ENCODE results near the gene FBXL14.

Gene FBXL14

DNA sequence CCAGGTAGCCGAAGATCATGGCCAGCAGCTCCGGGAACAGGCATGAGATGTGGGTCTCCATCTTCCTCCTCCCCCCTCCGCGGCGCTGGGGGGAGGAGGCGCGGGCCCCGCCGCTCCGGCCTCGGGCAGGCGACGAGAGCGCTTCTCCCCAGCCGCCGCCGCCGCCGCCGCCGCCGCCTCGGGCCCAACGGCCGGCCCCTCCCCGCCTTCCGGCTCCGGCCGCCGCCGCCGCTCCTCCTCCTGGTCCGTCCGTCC is 448 bp downstream of the FBXL14 start:
- no peak for DNase-seq (ENCODE audit: low read depth in 2 of 2)

DNA sequence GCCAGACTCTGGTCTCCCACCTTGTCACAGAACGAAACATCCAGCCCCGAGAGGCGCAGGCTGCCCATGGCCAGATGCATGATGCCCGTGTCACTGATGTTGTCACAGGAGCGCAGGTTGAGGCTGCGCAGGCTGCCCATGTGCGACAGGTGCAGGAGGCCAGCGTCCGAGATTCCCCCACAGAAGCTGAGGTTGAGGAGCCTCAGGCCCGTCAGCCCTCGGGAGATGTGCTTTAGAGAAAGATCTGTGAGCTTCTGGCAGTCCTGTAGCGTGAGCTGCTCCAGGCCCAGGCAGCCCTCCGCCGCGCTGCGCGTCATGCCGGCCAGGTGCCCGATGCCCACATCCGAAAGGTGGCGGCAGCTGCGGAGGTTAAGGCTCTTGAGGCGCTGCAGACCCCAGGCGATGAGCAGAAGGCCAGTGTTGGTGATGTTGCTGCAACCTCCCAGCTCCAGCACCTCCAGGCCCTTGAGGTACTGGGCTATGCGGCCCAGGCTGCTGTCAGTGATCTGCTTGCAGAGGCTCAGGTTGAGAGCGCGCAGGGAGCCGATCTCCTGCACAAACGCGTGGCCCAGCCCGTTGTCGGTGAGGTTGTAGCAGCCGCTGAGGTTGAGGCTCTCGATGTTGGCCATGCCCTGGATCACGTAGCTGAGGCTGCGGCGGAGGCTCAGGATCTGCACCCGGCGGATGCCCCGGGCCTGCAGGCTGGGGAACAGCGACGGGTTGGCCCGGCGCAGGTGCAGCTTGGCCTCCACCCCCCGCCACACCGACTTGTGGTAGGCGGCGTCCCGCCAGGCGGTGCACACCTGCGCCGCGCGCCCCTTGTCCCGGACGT is 991 bp downstream of the FBXL14 start:
- DNase-seq (ENCODE audit: low read depth in 2 of 2), result no peak

DNA sequence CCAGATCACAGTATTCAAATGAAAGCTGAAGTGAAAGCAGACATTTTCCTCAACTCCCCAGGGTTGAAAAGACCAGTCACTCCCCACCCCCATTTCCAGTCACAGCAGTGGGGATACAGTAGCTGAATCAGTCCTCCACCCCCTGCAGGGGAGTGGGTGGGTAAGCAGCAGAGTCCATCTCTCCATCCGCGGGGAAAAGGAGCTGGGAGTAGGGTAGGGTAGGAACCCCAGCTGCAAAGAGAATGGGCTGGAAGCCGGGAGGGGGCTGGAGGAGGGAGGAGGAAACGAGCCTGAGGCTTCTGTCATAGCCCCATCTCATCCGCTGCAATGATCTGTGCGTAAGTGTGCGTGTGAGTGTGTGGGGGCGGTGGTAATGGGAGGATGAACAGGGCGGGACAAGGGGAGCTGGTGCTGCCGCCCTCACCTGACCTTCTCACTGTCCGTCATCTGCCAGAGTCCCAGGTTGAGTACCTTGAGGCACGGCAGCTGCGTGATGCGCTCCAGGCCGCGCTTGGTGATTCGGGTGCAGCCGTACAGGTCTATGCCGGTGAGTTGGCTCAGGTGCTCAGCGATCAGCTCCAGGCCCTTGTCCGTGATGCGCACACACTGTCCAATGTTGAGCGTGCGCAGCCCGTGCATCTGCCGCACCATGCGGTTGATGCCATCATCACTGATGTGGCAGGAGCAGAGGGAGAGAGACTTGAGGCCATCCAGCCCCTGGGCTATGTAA is 1.8 kb downstream of the FBXL14 start:
- peak in 1 of 2 donors; percentile 48 for DNase-seq (ENCODE audit: low read depth in 2 of 2)

DNA sequence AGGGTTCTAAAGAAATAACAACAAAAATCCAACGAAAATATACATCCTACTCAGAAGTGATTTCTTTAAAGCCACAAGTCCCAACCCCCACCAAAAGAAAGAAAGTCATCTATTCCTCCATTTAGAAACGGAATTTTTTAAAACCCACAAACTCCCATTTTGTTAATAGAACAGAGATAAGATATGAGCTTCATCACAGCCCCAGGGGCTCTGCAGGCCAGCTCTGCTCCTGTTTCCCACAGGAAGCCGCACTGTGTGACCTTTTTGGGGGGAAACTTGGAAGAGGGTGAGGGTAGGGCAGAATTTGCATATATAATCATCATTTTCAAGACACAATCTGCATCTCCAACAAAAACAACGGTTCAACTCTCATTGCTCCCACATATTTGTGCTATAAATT is 2.8 kb downstream of the FBXL14 start:
- DNase-seq (ENCODE audit: low read depth in 2 of 2), result no peak

DNA sequence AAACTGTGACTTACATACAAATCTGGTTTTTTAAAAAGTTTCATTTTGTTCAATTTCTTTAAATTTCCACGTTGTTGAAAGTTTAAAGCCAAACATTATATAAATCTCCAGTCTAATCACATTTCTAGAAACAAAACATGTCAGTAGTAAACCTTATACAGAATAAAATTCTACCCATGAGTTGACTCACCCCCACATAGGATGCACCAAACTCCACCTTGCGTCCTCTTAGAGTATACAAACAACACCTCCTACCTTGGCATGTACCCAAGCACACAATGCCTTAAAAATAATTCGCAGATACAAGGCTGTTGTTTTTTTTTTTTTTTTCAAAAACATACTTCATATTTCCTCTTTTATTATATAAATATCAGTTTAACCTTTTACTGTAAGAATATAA is 3.3 kb downstream of the FBXL14 start:
- DNase-seq (ENCODE audit: low read depth in 2 of 2), result no peak

DNA sequence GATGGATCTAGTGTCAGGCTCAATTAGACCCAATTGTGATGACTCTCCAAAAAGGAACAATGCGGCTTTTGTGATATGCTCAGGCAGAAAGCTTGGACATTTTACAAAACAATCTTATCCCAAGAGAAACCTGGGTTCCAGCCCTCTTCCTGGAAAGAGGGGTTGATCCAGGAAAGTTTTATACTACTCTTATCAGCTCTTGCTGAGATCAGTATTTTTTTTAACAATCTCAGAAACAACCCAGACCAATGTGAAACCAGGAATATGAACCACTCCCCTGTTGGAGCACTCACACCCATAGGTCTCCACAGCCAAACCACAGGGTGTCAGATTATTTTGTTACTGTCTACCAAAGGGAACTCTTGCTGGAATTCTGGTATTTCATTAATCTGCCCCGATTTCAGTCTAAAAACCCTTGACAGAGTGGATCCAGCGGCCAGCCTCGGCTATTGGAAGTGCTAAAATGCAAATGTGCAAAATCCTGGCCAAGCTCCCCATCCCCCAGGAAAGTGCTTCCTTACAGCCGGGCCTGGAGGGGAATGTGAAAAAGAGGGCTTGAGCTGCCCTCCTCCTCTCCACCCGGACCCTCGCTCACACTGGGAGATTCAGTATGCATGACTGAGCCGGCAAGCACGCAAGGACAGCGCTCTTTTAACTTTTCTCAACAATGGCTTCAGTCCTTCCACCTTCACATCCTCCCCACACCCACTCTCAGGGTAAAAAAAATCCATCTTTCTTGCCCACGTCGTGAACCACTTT is 4.0 kb downstream of the FBXL14 start:
- DNase-seq (ENCODE audit: low read depth in 2 of 2), result no peak

DNA sequence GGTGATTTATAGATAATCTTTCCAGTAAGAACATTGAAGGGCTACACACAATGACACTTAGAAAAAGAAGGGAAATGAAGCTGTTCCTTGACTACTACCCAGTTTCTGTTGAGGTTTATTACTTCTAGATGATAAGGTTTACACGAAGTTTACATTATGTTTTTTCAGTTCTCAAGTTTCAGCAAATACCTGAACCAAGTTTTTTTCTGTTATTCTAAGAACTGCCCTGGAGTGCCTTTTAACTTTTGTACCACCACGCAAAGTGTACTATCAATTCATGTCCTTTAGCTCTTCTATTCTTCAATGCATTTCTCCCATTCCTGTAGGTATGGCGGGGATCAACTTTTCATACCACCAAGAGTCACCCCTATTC is 5.8 kb downstream of the FBXL14 start:
- DNase-seq (ENCODE audit: low read depth in 2 of 2), result no peak

DNA sequence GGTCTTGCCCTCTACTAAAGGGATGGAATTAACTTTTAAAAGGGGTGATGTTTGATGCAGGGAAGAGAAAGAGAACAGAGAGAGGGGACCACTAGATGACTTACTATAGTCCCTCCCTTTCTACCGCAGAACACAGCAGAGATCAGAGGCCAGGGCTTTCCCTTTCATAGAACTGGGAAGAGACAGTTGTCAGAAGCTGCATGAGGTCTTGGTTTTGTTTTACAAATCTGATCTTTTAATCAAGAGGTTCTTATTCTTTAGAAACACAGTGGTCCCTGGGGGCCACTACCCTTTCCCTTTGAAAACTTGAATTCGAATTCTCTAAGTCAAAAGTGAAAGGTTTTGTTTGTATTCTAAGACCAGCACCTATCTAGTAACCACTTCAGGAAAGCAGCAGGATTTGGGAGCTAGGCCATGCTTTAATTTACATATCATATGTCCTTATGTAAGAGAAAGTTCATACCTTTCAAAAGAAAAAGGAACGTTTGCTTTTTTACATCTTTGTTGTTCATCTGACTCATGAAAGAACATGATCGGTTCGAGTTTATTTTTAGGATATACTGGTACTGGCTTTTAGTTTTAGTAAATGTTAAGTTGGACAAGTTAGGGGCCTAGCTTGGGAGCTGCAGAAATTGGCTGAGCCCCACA is 6.3 kb downstream of the FBXL14 start:
- DNase-seq (ENCODE audit: low read depth in 2 of 2), result no peak

DNA sequence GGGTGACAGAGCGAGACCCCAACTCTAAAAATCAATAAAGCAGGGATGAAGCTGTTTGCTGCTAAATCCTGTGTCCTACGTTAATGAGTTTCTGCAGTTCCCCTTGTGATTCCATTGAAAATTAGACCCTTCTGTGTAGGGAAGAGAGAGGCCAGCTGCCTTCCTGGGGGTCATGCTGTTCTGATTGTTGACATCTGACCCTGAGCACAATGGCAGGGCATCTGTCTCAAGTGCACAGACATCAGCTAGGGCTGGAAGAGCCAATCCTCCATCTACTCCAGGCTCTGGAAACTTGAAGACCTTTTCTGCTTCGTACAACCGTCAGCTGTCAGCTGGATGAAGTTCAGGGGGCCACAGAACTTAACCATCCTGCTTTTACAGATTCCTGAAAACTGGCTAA is 10.1 kb downstream of the FBXL14 start:
- no peak for DNase-seq (ENCODE audit: low read depth in 2 of 2)

DNA sequence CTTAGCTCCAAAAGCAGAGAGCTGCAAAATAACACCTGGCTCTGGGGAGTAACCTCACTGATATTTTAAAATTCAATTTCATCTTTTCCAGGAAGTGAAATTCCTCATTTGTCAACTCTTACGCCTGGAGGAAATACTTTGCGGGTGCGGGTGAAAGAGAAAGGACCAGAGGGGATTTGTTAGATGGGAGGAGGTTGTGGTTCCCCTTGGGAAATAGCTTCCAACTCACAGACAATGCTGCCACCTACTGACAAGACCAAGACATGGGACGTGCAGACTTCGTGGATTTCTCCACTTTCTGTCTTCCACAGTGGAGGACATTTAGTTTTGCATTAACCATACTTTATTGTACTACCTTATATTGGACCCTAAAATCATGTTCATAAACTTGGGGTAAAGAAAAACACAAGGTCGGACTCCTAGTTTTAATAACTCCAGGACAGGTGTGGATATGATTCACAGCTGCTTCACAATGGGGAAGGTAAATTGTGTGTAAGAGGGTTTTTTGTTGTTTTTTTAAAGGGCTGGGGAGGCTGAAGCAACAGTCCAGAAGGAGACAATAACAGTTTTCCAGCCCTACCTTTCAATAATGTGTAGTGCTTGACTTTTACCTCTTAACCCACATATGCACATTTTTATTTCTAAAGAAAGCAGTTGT is 10.8 kb downstream of the FBXL14 start:
- no peak for DNase-seq (ENCODE audit: low read depth in 2 of 2)

DNA sequence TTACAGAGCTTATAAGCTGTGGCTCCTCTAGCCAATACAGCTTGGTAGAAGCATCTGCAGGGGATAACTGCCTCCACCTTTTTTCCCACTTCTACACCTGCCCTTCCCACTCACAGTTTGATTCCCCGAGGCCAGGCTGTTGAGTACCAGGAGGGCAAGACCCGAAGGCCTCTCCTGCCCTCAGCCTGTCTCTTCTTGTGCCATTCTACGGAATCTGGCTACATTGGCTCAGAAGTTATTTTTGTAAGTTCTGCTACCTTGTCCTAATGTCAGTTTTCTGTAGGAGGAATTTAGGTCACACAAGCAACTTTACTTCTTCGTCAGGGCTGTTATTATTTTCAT is 11.7 kb downstream of the FBXL14 start:
- DNase-seq (ENCODE audit: low read depth in 2 of 2), result no peak

DNA sequence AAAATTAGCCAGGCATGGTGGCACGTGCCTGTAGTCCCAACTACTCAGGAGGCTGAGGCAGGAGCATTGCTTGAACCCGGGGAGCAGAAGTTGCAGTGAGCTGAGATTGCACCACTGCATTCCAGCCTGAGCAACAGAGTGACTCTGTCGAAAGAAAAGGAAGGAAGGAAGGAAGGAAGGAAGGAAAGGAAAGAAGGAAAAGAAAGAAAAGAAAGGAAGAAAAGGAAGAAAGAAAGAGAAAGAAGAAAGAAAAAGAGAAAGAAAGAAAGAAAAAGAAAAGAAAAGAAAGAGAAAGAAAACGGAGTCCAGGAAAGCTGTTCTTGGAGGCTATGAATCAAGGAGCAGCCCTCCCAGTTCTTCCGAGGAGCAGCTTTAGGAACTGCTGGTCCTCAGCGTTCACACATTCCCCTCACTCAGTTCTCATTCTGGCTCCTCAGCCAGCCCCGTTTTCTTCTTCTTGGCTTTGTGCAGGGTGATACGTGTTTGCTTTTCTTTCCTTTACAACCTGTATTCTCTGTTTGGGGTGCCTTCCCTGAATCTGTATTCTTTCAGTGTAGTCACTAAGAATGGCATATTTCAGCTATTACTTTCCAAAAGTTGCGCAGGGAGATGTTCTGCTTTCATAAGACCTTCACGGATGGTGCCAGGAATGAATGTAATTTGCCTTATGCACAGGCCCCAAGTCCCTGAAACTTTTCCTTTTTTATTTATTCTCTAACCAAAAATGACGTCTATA is 12.2 kb downstream of the FBXL14 start:
- no peak for DNase-seq (ENCODE audit: low read depth in 2 of 2)

DNA sequence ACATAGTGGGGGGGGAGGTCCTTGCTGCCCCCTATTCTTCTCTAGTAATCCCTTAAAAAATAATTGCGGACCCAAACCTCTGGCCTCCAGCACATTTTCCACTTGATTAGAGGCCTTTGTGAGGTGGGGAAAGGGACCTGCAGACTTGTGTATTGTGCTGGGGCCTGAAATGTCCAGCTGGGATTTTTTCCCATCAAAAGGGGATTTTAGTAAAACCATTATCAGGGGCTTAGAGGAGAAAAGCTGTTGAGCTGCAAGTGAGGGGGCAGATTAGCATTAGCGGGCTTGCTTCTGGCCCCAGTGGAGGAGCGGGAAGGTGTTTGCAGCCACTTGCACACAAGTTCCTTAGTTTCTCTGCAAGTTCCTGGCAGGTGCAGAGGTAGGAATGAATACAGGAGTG is 13.9 kb downstream of the FBXL14 start:
- DNase-seq (ENCODE audit: low read depth in 2 of 2), result no peak

DNA sequence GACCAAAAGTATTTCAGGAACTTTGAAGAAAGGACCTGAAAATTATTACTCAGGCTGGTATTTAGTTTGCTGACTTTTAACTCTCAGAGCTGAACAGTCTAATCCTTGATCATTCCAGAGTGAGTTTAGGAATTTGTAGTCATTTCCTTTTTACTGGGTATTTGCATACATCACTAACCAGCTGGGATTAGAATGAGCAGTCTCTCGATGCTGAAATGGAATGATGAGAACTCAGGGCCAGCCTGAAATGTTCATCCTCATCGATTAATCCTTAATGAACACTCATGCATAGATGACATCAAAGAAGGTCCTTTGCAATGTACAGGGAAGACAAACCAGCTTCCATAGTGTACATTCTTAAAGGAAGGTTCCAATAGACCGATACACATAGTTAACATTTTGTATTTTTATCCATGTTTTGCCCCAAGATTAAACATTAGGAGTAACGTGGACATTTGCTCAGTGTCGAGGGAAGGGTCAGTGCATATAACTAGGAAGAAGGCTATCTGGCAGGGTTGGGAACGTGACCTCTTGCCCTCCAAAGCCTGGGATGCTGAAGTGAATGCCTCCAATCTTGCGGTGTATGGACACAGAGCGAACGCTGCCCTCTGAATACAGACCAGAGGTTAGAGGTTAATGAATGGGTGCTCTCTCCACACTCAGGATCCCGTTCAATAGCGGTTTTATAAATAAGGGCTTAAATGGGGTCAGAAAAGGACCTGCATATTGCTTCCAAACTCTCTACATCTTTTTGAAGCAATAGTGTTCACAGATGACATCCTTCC is 14.5 kb downstream of the FBXL14 start:
- DNase-seq (ENCODE audit: low read depth in 2 of 2), result no peak

DNA sequence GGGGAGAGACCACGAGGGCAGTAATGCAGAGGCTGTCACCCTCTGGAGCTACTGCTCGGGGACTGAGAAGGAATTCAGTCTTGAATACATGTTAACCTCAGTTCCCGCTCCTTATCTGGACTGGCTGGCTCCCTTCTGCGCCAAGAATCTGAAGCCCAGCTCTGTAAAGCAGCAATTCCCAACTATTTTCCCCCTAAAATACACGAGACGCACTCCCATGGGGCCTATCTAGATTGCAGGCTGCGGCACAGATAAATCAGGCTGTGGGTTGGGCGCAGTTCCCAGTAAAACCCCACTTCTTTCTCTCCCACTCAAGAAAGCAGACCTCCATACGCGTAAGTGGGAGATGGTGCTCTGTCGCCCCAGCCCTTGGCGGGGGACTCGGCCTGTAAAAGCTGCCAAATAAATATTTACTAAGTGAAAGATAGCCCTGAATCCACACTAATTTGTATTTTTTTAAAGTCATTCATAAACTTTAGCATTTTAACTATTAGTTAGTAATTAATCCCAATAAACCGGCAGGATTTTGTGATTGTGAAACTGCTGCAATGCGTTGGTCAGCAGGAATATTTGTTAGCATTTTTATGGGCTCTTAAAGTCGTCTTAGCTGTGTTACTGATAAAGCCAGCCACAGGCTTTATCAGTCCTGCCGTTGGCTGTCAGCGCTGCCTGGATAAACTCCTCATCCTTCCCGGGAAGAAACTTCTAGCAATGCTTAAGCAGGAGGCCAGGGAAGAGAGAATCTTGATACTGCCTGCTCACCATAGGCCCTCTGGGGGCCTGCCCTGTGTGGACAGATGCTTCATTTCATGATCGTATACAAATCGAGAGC is 17.8 kb downstream of the FBXL14 start:
- no peak for DNase-seq (ENCODE audit: low read depth in 2 of 2)

DNA sequence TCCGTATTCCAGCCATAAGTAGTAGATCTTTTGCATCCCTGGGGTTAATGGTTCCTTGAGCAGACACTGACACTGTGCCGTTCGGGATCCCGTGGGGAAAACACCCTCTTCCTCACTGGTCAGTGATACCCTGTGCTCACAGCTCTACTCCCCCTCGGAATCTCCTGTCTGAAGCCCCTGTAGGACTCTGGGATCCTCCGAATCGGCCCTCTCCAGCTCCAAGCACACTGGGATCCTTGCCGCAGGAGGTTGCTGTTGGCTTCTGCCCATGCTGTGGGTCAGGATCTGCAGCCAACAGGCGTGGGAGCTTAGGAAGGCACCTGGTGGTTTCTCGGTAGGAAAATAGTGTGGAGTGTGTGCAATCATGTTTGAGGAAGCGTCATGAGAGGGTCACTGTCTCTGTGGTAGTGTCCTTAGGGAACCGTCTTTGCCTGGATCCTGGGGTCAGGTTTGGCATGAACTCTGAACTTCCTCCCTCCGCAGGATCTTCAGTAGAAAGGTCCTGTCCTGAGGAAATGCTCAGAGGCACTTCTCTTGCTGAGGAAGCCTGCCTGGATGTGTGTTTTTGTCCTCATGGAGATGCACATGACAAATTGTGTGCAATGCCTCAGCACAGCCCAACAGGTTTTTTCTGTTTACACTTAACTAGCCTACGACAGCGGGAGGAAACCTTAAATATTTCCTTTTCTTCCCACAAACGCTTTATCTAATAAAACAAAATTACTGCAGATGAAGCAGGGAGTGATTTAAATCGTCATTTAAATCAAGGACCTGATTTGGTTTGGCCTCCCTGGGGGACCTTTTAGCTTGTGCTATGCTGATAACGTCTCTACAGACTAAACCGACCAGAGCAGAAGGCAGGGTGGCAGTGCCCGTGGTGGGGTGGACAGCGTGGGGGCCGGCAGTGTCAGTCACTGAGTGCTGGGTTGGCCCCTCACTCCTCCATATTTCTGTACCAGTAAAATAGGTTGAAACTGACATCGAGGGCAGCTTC is 18.7 kb downstream of the FBXL14 start:
- DNase-seq (ENCODE audit: low read depth in 2 of 2), result no peak

DNA sequence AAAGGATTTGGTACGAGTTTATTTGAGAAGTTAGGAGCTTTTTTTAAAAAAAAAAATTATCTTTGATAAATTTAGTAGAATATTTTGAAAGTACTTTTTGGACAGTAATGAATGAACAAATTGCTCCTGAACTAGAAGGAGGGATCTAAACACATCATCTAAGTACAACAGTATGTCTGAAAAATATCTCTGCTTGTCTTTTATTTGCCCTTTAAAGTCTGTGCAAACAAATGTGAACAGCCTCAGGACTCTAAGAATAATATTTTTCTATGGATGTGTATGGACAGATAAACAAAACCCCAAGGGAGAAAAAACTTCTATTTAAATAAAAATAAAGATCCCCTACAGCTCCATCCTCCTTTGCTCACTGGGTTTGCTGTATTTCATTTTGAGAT is 19.5 kb downstream of the FBXL14 start:
- no peak for DNase-seq (ENCODE audit: low read depth in 2 of 2)

Measured in stimulated activated CD8-positive, alpha-beta memory T cell treated with anti-CD3 and anti-CD28 coated beads, Interleukin-2, amount 100 ng/mL, for 48 hours (primary cell).